Daoy (cell line): ENCODE data around the gene ABCC4. TPM values are rescaled to one million over a fixed set of nuclear protein-coding genes. Genes with fewer than 3 reads are reported as not detected.
"Not testable (repeated sequence)": the region's sequence is repeated elsewhere in the genome, so short reads cannot be mapped to it uniquely, and the experiment has no call there.

Experiments used
- DNase-seq: peaks from one replicate; pipeline ENCODE4 v3.0.0-alpha.2; 2015; ENCODE audit warnings: low read depth
- total RNA-seq: library from RNA; depleted of rRNA; stranded (reverse); fragments of >200 nt; shearing (Covaris generic); gene quantifications from 2 replicates; pipeline ENCODE4 v1.2.3, GENCODE V29; 2014

ABCC4 gene
- total RNA-seq, 1 experiment from 2014 or later: 10.8 TPM

GRCh38 chr13:95228130-95228529 lies 73.1 kb downstream of the ABCC4 start:
- DNase-seq: no peak

- DNase-seq: no peak
Measured at GRCh38 chr13:95226932-95227695, 74.1 kb downstream of the ABCC4 start.

- DNase-seq: no peak
Measured at GRCh38 chr13:95226476-95226875, 74.8 kb downstream of the ABCC4 start.

- DNase-seq: no peak
Measured at GRCh38 chr13:95226050-95226449, 75.2 kb downstream of the ABCC4 start.

- DNase-seq: no peak
Measured at GRCh38 chr13:95224064-95224463, 77.2 kb downstream of the ABCC4 start.

- no peak for DNase-seq
Measured at GRCh38 chr13:95222733-95223018, 78.6 kb downstream of the ABCC4 start.

GRCh38 chr13:95221971-95222732 lies 79.1 kb downstream of the ABCC4 start:
- no peak for DNase-seq

- no peak for DNase-seq
Measured at GRCh38 chr13:95220611-95221010, 80.6 kb downstream of the ABCC4 start.

- no peak for DNase-seq
Measured at GRCh38 chr13:95217920-95218830, 83.1 kb downstream of the ABCC4 start.

- DNase-seq: no peak
Measured at GRCh38 chr13:95216182-95216581, 85.1 kb downstream of the ABCC4 start.

- DNase-seq: no peak
Measured at GRCh38 chr13:95212983-95213850, 88.0 kb downstream of the ABCC4 start.

GRCh38 chr13:95209109-95209508 lies 92.1 kb downstream of the ABCC4 start:
- DNase-seq: no peak

GRCh38 chr13:95207769-95208366 lies 93.4 kb downstream of the ABCC4 start:
- DNase-seq: no peak

GRCh38 chr13:95206116-95206515 lies 95.1 kb downstream of the ABCC4 start:
- no peak for DNase-seq

GRCh38 chr13:95204231-95204765 lies 97.0 kb downstream of the ABCC4 start:
- DNase-seq: no peak

GRCh38 chr13:95201814-95202651 lies 99.2 kb downstream of the ABCC4 start:
- no peak for DNase-seq

- DNase-seq: not testable (repeated sequence)
Measured at GRCh38 chr13:95200386-95200957, 100.8 kb downstream of the ABCC4 start.

- no peak for DNase-seq
Measured at GRCh38 chr13:95199896-95200295, 101.4 kb downstream of the ABCC4 start.

GRCh38 chr13:95198606-95199005 lies 102.6 kb downstream of the ABCC4 start:
- DNase-seq: not testable (repeated sequence)
